GM18517 (cell line): Measurements from ENCODE around the gene RPS25.
"Not testable (repeated sequence)": the region's sequence is repeated elsewhere in the genome, so short reads cannot be mapped to it uniquely, and the experiment has no call there.

ENCODE experiments used
- ATAC-seq: cut with Tn5 transposase; IDR thresholded peaks from one replicate; pipeline ENCODE4 v1.9.1; 2021; ENCODE audit warnings: mild to moderate bottlenecking, moderate library complexity; ENCODE audit not compliant: unreplicated experiment

The RPS25 gene

DNA sequence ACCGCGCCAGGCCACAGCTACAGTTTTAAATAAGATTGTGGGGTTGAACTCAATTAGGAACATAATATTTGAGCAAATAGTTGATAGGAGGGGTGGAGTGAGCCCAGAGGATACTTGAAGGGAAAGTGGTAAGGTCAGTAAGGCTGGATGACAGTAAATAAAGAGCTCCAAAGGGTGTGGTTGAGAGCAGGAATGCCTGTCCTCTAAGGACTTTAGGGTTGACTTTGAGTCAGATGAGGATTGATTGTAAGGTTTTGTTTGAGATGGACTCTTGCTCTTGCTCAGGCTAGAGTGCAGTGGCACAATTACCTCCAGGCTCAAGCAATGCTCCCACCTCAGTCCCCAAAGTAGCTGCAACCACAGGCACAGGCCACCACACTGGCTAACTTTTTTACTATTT, 44.2 kb downstream of the RPS25 start:
- ATAC-seq: no peak

DNA sequence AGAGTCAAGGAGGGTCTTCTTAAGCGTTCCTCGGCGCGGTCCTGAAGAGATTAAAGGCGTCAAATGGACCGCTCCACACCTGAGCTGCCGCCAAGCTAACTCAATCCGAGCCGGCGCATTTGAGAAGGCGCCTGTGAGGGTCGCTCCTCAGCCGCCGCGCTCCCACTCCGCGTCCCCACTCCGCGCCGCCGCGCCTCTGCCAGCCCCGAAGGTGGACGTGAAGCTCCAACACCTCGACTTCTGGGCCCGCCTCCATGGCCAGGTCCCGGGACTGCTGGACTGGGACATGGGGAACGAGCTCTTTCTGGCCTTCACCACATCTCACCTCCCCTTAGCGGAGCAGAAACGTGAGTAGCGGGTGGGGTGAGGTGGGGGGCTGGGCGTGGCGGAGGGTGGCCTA, 46.5 kb downstream of the RPS25 start, which contains the start of gene FOXR1:
TSS of gene FOXR1 (plus strand) at position 116 of the 400 bp plus-strand sequence. CDS start at position 287, 171 bp downstream.
- ATAC-seq: no peak

DNA sequence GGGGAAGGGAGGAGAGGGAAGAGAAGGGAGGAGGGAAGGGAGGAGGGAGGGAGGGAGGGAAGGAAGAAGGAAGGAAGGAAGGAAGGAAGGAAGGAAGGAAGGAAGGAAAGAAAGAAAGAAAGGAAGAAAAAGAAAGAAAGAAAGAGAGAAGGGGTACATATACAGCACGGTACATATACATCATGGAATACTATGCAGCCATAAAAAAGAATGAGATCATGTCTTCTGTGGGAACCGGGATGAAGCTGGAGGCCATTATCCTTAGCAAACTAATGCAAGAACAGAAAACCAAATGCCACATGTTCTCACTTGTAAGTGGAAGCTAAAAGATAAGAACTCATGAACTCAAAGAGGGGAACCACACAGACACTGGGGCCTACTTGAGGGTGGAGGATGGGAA, 48.6 kb downstream of the RPS25 start:
- not testable (repeated sequence) for ATAC-seq
